HepG2 (cell line): Measurements from ENCODE around the gene CAPN11. TPM values are rescaled to one million over a fixed set of nuclear protein-coding genes. Genes with fewer than 3 reads are reported as not detected.

Experiments used
- BCL6 ChIP-seq: IDR thresholded peaks from 2 replicates; pipeline ENCODE4 v1.6.1; 2016; ENCODE audit warnings: missing genetic modification reagents, missing compliant biosample characterization
- DNMT3B ChIP-seq: conservative IDR thresholded peaks from 2 replicates; pipeline ENCODE4 v1.6.1; 2016; ENCODE audit warnings: missing biosample characterization, control low read depth
- HHEX ChIP-seq: IDR thresholded peaks from 2 replicates; pipeline ENCODE4 v1.6.1; 2016; ENCODE audit warnings: control low read depth
- JARID2 ChIP-seq: sonication (generic); formaldehyde crosslinking; IDR thresholded peaks from 2 replicates; pipeline ENCODE4 v1.8.1; 2023; ENCODE audit warnings: missing genetic modification reagents, inconsistent platforms; ENCODE audit not compliant: insufficient replicate concordance
- PHF21A ChIP-seq: sonication (generic); formaldehyde crosslinking; IDR thresholded peaks from 2 replicates; pipeline ENCODE4 v1.5.0; 2020; ENCODE audit warnings: mild to moderate bottlenecking, missing genetic modification reagents
- SALL2 ChIP-seq: sonication (generic); formaldehyde crosslinking; IDR thresholded peaks from 2 replicates; pipeline ENCODE4 v1.8.1; 2023; ENCODE audit warnings: mild to moderate bottlenecking, missing genetic modification reagents, inconsistent platforms
- SYNCRIP ChIP-seq: fragments of 200-400 bp; formaldehyde crosslinking; IDR thresholded peaks from 2 replicates; pipeline ENCODE4 v1.6.1; 2018; ENCODE audit warnings: mild to moderate bottlenecking, low read depth, low read length; ENCODE audit not compliant: insufficient read depth
- TAF15 ChIP-seq: fragments of 200-400 bp; formaldehyde crosslinking; IDR thresholded peaks from one replicate; pipeline ENCODE4 v1.6.1; 2018; ENCODE audit warnings: mild to moderate bottlenecking, low read depth, low read length; ENCODE audit not compliant: poor library complexity, severe bottlenecking
- TARDBP ChIP-seq: sonication (generic); formaldehyde crosslinking; IDR thresholded peaks from 2 replicates; pipeline ENCODE4 v1.8.0; 2022; ENCODE audit warnings: mild to moderate bottlenecking, missing genetic modification reagents
- TBL1XR1 ChIP-seq: fragments of 150-350 bp; IDR thresholded peaks from 2 replicates; pipeline ENCODE4 v1.6.1; 2014; ENCODE audit warnings: borderline replicate concordance, low read length; ENCODE audit not compliant: partially characterized antibody
- TEAD3 ChIP-seq: optimal IDR thresholded peaks from 2 replicates; pipeline ENCODE3; 2016; ENCODE audit warnings: borderline replicate concordance
- ZFYVE20 ChIP-seq: sonication (generic); formaldehyde crosslinking; IDR thresholded peaks from 2 replicates; pipeline ENCODE4 v1.8.0; 2023; ENCODE audit warnings: low read depth, mild to moderate bottlenecking, moderate library complexity, missing genetic modification reagents, borderline replicate concordance
- ZNF24 ChIP-seq: fragments of 450-650 bp; IDR thresholded peaks from 2 replicates; pipeline ENCODE4 v1.6.1; 2017; ENCODE audit warnings: antibody characterized with exemption, mild to moderate bottlenecking
- ZNF598 ChIP-seq: sonication (generic); formaldehyde crosslinking; IDR thresholded peaks from 2 replicates; pipeline ENCODE4 v1.5.1; 2020; ENCODE audit warnings: mild to moderate bottlenecking, missing genetic modification reagents, borderline replicate concordance
- ZNF761 ChIP-seq: sonication (generic); formaldehyde crosslinking; conservative IDR thresholded peaks from 2 replicates; pipeline ENCODE4 v1.4.0; 2020; ENCODE audit warnings: mild to moderate bottlenecking, missing genetic modification reagents
- ZNF775 ChIP-seq: sonication (generic); formaldehyde crosslinking; IDR thresholded peaks from 2 replicates; pipeline ENCODE4 v1.4.0; 2020; ENCODE audit warnings: missing genetic modification reagents, mild to moderate bottlenecking, moderate library complexity, borderline replicate concordance
- ZNF879 ChIP-seq: sonication (generic); formaldehyde crosslinking; IDR thresholded peaks from 2 replicates; pipeline ENCODE4 v1.8.1; 2023; ENCODE audit warnings: missing genetic modification reagents
- polyA plus RNA-seq, 8 experiments: library from polyadenylated mRNA; depleted of rRNA in 3 of 8; stranded (reverse) in 7 of 8; unstranded in 1 of 8; fragments of >200 nt; fragmentation: Illumina TruSeq in 4 of 8; extraction: Trizol in 4 of 8; gene quantifications; 2 replicates each; pipeline versions ENCODE4 v1.2.1 to v1.2.3, GENCODE V29; 2011 to 2016; ENCODE audit warnings: low read depth in 4 of 8, missing spikeins in 1 of 8, mixed read lengths in 1 of 8; ENCODE audit not compliant: insufficient read depth in 1 of 8
- total RNA-seq, 5 experiments: library from RNA; depleted of rRNA; stranded (reverse); fragments of >200 nt; fragmentation: Illumina TruSeq; extraction: Trizol; gene quantifications; 2 replicates each; pipeline ENCODE4 v1.2.3, GENCODE V29; 2016; ENCODE audit warnings: low read depth in 1 of 5
- TF ChIP-seq, protein P1 (sequence below): sonication (generic); formaldehyde crosslinking; IDR thresholded peaks from 2 replicates; pipeline ENCODE4 v1.4.0; 2020; ENCODE audit warnings: mild to moderate bottlenecking, missing genetic modification reagents
- TF ChIP-seq, protein P2 (sequence below): IDR thresholded peaks from 2 replicates; pipeline ENCODE4 v1.6.1; 2016; ENCODE audit warnings: low read depth, borderline replicate concordance
- TF ChIP-seq, protein P3 (sequence below): sonication (generic); formaldehyde crosslinking; IDR thresholded peaks from 2 replicates; pipeline ENCODE4 v1.4.0; 2020; ENCODE audit warnings: missing genetic modification reagents
- TF ChIP-seq, protein P4 (sequence below): sonication (generic); formaldehyde crosslinking; IDR thresholded peaks from 2 replicates; pipeline ENCODE4 v1.4.0; 2020; ENCODE audit warnings: missing genetic modification reagents, borderline replicate concordance
- TF ChIP-seq, protein P5 (sequence below): sonication (generic); formaldehyde crosslinking; IDR thresholded peaks from 2 replicates; pipeline ENCODE4 v1.5.1; 2020; ENCODE audit warnings: mild to moderate bottlenecking, missing genetic modification reagents, borderline replicate concordance

Gene CAPN11
- total and polyA plus RNA-seq, 2 of the 13 experiments (the other 11 are each of a cell fraction or from before 2014, with no cell fraction given) = 0.07 to 0.11 TPM

DNA sequence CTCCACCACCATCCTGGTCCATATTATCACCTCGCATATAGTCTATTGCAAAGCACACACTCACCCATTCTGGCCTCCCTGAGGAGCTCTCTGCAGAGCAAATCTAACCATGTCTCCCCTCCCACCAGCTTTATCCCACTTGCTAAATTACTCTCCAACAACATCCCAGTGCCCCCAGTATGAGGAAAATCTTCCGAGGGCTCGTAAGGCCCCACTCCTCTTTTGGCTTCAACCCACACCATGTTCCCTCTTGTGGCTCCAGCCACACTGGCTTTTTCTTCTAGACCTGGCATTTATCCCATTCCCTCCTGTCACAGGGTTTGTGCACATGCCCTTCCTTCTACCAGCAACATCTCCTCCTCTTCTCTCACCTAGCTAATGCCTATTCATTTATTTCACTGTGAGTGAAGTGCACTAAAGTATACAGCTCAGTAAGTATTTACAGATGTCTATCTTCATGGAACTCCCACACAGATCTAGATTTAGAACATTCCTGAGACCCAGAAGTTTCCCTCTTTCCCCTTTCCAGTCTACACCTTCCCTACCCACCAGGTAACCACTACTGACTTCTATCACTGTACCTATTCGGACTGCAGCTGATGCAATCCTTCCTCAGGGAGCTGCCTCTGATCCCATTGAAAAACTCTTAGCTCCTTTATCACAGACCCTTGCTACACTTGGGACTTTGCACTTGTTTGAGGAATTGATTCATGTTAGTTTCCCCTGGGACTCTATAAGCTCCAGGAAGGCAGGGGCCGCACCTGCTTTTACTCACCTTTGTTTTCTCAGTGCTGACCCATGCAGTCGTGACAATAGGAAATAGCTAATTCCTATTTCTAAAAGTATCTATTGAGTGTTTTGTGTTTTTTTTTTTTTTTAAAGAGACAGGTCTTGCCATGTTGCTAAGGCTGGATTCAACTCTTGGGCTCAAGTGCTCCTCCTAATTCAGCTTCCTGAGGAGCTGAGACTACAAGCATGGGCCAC, 46.9 kb upstream of the CAPN11 start (continued):
- TF ChIP-seq, protein P1, sequence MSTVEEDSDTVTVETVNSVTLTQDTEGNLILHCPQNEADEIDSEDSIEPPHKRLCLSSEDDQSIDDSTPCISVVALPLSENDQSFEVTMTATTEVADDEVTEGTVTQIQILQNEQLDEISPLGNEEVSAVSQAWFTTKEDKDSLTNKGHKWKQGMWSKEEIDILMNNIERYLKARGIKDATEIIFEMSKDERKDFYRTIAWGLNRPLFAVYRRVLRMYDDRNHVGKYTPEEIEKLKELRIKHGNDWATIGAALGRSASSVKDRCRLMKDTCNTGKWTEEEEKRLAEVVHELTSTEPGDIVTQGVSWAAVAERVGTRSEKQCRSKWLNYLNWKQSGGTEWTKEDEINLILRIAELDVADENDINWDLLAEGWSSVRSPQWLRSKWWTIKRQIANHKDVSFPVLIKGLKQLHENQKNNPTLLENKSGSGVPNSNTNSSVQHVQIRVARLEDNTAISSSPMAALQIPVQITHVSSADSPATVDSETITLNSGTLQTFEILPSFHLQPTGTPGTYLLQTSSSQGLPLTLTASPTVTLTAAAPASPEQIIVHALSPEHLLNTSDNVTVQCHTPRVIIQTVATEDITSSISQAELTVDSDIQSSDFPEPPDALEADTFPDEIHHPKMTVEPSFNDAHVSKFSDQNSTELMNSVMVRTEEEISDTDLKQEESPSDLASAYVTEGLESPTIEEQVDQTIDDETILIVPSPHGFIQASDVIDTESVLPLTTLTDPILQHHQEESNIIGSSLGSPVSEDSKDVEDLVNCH (CRISPR knock-in tag) = no peak
- TF ChIP-seq HHEX (no peak), ZNF598 (CRISPR knock-in tag) (no peak), TARDBP (CRISPR knock-in tag) (peak; percentile 89; the same call in 1 of the 2 replicates), SYNCRIP (no peak), TEAD3 (peak; percentile 62), BCL6 (CRISPR knock-in tag) (peak; percentile 83), ZNF879 (no peak), TBL1XR1 (peak; percentile 27), TAF15 (no peak), SALL2 (CRISPR knock-in tag) (no peak), ZNF24 (peak; percentile 13; the same call in 1 of the 2 replicates), ZNF775 (CRISPR knock-in tag) (0 out of 2 replicates have a peak, but pooled peaks have one; percentile 64), JARID2 (CRISPR knock-in tag) (no peak), DNMT3B (CRISPR knock-in tag) (no peak), ZFYVE20 (CRISPR knock-in tag) (no peak), ZNF761 (CRISPR knock-in tag) (peak; percentile 59; the same call in 1 of the 2 replicates), PHF21A (CRISPR knock-in tag) (peak; percentile 99)
- TF ChIP-seq, protein P2, sequence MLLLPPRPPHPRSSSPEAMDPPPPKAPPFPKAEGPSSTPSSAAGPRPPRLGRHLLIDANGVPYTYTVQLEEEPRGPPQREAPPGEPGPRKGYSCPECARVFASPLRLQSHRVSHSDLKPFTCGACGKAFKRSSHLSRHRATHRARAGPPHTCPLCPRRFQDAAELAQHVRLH (CRISPR knock-in tag) = peak; percentile 71
- TF ChIP-seq, protein P3, sequence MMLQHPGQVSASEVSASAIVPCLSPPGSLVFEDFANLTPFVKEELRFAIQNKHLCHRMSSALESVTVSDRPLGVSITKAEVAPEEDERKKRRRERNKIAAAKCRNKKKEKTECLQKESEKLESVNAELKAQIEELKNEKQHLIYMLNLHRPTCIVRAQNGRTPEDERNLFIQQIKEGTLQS = peak; percentile 82
- TF ChIP-seq, protein P4, sequence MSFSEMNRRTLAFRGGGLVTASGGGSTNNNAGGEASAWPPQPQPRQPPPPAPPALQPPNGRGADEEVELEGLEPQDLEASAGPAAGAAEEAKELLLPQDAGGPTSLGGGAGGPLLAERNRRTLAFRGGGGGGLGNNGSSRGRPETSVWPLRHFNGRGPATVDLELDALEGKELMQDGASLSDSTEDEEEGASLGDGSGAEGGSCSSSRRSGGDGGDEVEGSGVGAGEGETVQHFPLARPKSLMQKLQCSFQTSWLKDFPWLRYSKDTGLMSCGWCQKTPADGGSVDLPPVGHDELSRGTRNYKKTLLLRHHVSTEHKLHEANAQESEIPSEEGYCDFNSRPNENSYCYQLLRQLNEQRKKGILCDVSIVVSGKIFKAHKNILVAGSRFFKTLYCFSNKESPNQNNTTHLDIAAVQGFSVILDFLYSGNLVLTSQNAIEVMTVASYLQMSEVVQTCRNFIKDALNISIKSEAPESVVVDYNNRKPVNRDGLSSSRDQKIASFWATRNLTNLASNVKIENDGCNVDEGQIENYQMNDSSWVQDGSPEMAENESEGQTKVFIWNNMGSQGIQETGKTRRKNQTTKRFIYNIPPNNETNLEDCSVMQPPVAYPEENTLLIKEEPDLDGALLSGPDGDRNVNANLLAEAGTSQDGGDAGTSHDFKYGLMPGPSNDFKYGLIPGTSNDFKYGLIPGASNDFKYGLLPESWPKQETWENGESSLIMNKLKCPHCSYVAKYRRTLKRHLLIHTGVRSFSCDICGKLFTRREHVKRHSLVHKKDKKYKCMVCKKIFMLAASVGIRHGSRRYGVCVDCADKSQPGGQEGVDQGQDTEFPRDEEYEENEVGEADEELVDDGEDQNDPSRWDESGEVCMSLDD (CRISPR knock-in tag) = no peak
- TF ChIP-seq, protein P5, sequence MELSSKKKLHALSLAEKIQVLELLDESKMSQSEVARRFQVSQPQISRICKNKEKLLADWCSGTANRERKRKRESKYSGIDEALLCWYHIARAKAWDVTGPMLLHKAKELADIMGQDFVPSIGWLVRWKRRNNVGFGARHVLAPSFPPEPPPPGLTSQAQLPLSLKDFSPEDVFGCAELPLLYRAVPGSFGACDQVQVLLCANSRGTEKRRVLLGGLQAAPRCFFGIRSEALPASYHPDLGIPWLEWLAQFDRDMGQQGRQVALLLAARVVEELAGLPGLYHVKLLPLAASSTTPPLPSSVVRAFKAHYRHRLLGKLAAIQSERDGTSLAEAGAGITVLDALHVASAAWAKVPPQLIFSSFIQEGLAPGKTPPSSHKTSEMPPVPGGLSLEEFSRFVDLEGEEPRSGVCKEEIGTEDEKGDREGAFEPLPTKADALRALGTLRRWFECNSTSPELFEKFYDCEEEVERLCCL = no peak
